Measurements from ENCODE around the gene CH25H. TPM values are rescaled to one million over a fixed set of nuclear protein-coding genes. Genes with fewer than 3 reads are reported as not detected.
A peak's percentile ranks its signal among the peaks of the same experiment; 100 is the strongest.

The CH25H gene
- total and polyA plus RNA-seq, 11 donors, result 0.24 to 3.5 (median 0.40) TPM

DNA sequence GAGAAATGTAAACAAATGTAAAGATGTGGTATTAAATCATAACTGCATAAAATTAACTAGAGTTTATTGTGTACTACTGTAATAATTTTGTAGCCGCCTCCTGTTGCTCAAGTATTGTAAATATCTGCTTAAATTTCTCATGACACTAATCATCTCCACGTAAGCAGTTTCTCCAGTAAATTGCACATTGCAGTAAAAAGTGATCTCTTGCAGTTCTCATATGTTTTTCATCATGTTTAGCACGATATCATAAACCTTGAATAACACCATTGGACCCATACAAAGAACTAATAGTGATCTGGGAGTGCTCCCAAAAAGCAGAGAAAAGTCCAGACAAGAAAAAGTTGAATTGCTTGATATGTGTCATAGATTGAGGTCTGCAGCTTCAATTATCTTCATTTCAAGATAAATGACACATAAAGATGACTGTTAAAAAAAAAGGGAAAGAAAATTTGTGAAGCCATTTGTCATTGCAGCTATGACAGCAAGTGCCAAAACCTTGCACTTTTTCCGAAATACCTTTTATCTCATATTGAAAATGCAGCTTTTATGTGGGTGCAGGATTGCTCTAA is 29.2 kb upstream of the CH25H start:
- TF ChIP-seq, protein P1, sequence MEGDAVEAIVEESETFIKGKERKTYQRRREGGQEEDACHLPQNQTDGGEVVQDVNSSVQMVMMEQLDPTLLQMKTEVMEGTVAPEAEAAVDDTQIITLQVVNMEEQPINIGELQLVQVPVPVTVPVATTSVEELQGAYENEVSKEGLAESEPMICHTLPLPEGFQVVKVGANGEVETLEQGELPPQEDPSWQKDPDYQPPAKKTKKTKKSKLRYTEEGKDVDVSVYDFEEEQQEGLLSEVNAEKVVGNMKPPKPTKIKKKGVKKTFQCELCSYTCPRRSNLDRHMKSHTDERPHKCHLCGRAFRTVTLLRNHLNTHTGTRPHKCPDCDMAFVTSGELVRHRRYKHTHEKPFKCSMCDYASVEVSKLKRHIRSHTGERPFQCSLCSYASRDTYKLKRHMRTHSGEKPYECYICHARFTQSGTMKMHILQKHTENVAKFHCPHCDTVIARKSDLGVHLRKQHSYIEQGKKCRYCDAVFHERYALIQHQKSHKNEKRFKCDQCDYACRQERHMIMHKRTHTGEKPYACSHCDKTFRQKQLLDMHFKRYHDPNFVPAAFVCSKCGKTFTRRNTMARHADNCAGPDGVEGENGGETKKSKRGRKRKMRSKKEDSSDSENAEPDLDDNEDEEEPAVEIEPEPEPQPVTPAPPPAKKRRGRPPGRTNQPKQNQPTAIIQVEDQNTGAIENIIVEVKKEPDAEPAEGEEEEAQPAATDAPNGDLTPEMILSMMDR (IDR thresholded peaks at IDR 0.05), result no peak
- no peak for TF ChIP-seq POLR2A (IDR thresholded peaks at IDR 0.05)
- H3K4me1 ChIP-seq, result peaks cover 0 to 56% (median 1%) of the 10 kb centered on the region in 12 donors
- peak overlapping the region in 1 of 12 donors; percentile 88 for H3K27ac ChIP-seq
- no peaks in the 10 kb centered on the region for H3K27me3 ChIP-seq
- H3K4me3 ChIP-seq, result no peak overlapping the region
- 93 to 96% (median 95%) methylated on average over 4 of the region's 4 CpGs for WGBS, 4 donors
- intact Hi-C loops (cut with DNase I), result no loop called here
- DNase-seq (no peak), ATAC-seq (no peak)
- H3K9me3 ChIP-seq, result no peaks in the 10 kb centered on the region
- peaks cover 0 to 59% (median 9%) of the 10 kb centered on the region in 9 donors for H3K36me3 ChIP-seq

DNA sequence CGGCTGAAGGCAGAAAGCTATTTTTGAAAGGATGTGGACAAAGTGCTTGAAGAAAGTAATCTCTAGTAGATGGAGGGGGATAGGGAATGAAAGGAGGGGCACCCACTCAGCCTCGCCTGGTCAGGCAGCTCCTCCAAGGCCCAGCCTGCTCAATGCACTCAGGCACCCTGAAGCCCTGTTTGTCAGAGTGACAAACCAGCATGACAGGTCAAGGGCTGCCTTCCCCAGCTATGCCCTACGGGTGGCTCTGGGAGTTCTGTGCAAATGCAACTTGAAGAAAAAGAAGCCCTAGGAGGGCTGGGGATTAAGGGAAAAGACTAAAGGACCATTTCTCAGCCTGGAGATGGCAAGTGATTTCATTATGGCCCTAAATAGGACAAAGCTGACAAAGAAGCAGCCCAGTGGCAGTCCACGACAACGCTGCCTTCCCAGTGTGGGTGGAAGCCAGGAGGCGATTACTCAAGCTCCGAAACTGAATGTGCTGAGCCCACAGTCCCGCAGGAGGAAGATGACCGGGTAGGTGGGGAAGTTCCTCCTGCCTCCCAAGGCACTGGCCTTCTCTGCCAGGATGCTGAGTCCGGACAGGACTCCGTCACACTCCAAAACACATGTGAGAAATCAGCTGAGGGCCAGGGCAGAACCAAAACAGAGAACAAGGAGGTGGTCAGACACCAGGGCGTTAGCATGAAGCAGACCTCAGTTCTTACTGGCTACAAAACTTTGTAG is 28.1 kb upstream of the CH25H start:
- no peaks in the 10 kb centered on the region for H3K27me3 ChIP-seq
- intact Hi-C loops (cut with DNase I), result no loop called here
- WGBS, 4 donors, result 78 to 87% (median 81%) methylated on average over 12 of the region's 12 CpGs
- H3K9me3 ChIP-seq, result no peaks in the 10 kb centered on the region
- peaks cover 0 to 45% (median 1%) of the 10 kb centered on the region in 12 donors for H3K4me1 ChIP-seq
- peak overlapping the region in 2 of 12 donors; percentile 42 to 88 for H3K27ac ChIP-seq
- peaks cover 0 to 52% (median 9%) of the 10 kb centered on the region in 9 donors for H3K36me3 ChIP-seq
- H3K4me3 ChIP-seq, result no peak overlapping the region
- DNase-seq (peak; percentile 55 to 79 (median 67)), ATAC-seq (peak; percentile 44 to 73 (median 71))
- no peak for TF ChIP-seq POLR2A (IDR thresholded peaks at IDR 0.05)
- TF ChIP-seq, protein P1 (IDR thresholded peaks at IDR 0.05), result no peak

DNA sequence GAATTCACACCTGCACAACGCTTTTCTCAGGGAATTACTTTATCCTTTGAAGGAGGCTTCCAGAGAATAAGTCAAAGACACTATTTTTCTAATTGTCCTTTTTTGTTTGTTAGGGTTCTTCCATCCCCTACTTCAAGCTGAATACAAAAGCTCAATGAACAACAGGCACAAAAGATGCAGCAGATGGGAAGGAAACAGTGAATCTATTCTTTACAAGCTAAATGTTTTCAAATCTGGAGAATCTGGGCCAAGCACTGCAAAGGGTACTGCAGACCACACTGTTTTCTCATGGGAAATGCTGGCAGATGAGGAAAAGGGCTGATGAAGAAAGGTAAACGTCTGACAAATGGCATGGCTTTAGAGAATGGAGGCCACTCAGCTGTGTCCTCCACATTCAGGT is 25.9 kb upstream of the CH25H start:
- Histone ChIP-seq H3K36me3 (peaks cover 0 to 39% (median 8%) of the 10 kb centered on the region in 9 donors), H3K27ac (no peak overlapping the region), H3K27me3 (no peaks in the 10 kb centered on the region), H3K9me3 (no peaks in the 10 kb centered on the region), H3K4me3 (no peak overlapping the region), H3K4me1 (peaks cover 0 to 28% (median 0%) of the 10 kb centered on the region in 12 donors)
- intact Hi-C loops (cut with DNase I), result no loop called here
- DNase-seq (no peak), ATAC-seq (no peak)
- no peak for TF ChIP-seq POLR2A (IDR thresholded peaks at IDR 0.05)
- TF ChIP-seq, protein P1 (IDR thresholded peaks at IDR 0.05), result no peak
- 75 to 89% (median 85%) methylated on average over 2 of the region's 2 CpGs for WGBS, 4 donors

DNA sequence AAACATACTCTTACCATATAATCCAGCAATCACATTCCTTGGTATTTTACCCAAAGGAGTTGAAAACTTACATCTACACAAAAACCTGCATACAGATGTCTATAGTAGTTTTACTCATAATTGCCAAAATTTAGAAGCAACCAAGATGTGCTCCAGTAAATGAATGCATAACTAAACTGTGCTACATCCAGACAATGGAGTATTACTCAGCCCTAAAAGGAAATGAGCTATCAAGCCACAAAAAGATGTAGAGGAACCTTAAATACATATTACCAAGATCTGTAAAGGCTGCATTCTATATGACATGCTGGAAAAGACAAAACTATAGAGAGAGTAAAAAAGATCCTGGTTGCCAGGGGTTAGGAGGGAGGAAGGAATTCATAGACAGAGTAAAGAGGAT is 21.8 kb upstream of the CH25H start:
- no peak for ATAC-seq
- H3K9me3 ChIP-seq, result no peaks in the 10 kb centered on the region
- H3K4me3 ChIP-seq, result no peak overlapping the region
- peaks cover 0 to 49% (median 13%) of the 10 kb centered on the region in 9 donors for H3K36me3 ChIP-seq
- H3K27me3 ChIP-seq, result no peaks in the 10 kb centered on the region
- TF ChIP-seq POLR2A (IDR thresholded peaks at IDR 0.05), result no peak
- TF ChIP-seq, protein P1 (IDR thresholded peaks at IDR 0.05), result no peak
- H3K27ac ChIP-seq, result no peak overlapping the region
- DNase-seq, result no peak
- peaks cover 0 to 16% (median 0%) of the 10 kb centered on the region in 12 donors for H3K4me1 ChIP-seq
- intact Hi-C loops (cut with DNase I), result no loop called here

Data from heart left ventricle (tissue), 16 donors.